Right lobe of liver (tissue), 4 donors: ENCODE results near the gene SLC32A1.

Source experiments
- POLR2A ChIP-seq: fragments of 450-650 bp; IDR thresholded peaks from one replicate; pipeline ENCODE4 v1.6.1; 2017; ENCODE audit warnings: antibody characterized with exemption, mild to moderate bottlenecking
- TF ChIP-seq, protein P1 (sequence below), 4 donors: fragments of 200-600 bp in 3 of 4; fragments of 450-650 bp in 1 of 4; IDR thresholded peaks; one replicate each; pipeline versions ENCODE4 v1.5.1 to v1.8.0; 2016 to 2022; ENCODE audit warnings: antibody characterized with exemption in 4 of 4, mild to moderate bottlenecking in 2 of 4
- donor health status: DM: no; HTN: no; CAD: no.
- donor health status: DM: no; HTN: no; CAD: no.
- donor health status: DM: no; HTN: yes; CAD: no.

- TF ChIP-seq, protein P1, sequence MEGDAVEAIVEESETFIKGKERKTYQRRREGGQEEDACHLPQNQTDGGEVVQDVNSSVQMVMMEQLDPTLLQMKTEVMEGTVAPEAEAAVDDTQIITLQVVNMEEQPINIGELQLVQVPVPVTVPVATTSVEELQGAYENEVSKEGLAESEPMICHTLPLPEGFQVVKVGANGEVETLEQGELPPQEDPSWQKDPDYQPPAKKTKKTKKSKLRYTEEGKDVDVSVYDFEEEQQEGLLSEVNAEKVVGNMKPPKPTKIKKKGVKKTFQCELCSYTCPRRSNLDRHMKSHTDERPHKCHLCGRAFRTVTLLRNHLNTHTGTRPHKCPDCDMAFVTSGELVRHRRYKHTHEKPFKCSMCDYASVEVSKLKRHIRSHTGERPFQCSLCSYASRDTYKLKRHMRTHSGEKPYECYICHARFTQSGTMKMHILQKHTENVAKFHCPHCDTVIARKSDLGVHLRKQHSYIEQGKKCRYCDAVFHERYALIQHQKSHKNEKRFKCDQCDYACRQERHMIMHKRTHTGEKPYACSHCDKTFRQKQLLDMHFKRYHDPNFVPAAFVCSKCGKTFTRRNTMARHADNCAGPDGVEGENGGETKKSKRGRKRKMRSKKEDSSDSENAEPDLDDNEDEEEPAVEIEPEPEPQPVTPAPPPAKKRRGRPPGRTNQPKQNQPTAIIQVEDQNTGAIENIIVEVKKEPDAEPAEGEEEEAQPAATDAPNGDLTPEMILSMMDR (IDR thresholded peaks at IDR 0.05) = no peak
- TF ChIP-seq POLR2A = no peak
Observed at GRCh38 chr20:38700926-38701325, 23.4 kb upstream of the SLC32A1 start.
